ENCODE results near the gene NELFE. TPM values are rescaled to one million over a fixed set of nuclear protein-coding genes. Genes with fewer than 3 reads are reported as not detected.
A peak's percentile ranks its signal among the peaks of the same experiment; 100 is the strongest.

Gene NELFE
- total RNA-seq, 2 experiments from 2014 or later = 65.2 to 72.3 TPM

DNA sequence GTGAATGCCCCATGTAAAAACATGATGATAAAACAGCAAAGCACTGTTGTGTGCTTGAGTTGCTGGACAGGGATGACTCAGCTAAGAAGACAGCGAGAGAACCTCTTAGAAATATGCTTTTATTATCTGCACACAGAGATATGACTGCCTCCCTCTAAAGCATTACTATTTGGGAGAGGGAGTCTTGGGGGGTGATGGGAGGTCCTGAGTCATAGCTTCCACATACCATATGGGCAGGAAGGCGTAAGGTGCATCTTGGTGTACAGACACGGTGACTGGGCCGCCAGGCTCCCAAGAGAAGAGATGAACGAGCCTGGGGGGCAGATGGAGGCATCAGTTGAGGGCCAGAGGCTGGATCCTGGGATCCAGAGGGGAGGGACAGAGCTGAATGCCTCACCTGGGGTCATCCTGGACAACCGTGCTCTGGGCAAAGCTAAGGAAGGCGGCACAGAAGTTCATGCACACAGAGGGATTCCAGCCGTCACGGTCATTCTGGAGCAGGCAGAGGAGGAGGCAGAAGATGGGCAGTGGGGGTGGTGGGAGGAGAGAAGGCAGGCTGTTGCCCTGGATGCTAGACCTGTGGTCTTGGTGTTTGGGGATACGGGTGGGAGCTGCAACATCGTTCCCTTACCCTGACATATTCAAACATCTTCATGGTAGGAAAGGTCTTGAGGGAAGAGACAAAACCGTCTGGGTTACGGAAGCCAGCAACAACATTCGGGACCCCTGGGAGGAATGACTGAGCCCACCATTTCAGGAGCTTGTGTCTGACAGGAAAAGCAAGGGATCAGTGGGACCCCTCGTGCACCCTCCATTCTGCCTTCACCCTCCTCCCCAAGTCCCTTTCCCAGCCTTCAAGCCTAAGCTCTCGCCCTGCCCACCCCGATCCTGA lies 11.2 kb upstream of the NELFE start:
- Mint-ChIP-seq H3K4me3 (peak overlapping the region; percentile 90), H3K36me3 (ENCODE audit: low read depth) (peaks cover 37% of the 10 kb centered on the region), H3K27me3 (no peaks in the 10 kb centered on the region), H3K4me1 (peaks cover 37% of the 10 kb centered on the region), H3K27ac (peak overlapping the region; percentile 99), H3K9me3 (no peaks in the 10 kb centered on the region)
- ChIA-PET POLR2A (interaction anchor here (0.6 kb wide), 1 partner anchor 24 kb away, joined by 3 read pairs; no protein-coding TSS in a partner anchor), CTCF (interaction anchor here (0.5 to 4.6 kb wide), 5 partner anchors 8 to 1837 kb away, joined by 3 to 19 read pairs (median 3); partner anchors contain the start of genes NELFE and SKIC2)
- DNase-seq = no peak

DNA sequence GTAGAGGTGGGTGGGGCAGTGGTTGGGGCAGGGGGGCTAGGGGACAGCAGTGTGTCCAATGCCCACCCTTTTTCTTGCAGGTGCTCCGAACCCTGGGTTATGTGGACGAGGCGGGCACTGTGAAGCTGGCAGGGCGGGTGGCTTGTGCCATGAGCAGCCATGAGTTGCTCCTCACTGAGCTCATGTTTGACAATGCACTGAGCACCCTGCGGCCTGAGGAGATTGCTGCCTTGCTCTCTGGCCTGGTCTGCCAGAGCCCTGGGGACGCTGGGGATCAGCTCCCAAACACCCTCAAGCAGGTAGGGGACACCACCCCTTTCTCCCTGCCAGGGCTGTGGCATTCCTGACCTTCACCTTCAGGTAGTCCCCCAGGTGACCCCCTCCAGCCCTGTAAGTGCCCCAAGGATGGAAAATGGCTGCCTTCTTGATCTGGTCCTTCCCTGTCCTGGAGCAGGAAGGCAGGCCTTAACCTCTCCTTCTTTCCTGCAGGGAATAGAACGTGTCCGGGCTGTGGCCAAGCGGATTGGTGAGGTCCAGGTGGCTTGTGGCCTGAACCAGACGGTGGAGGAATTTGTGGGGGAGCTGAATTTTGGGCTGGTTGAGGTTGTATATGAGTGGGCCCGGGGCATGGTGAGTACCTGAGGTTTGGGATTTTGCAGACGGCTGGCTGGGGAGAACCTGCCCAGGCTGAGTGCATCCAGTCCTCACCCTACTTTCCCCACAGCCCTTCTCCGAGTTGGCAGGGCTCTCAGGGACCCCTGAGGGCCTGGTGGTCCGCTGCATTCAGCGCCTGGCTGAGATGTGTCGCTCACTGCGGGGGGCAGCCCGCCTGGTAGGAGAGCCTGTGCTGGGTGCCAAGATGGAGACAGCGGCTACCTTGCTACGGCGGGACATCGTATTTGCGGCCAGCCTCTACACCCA lies 10.3 kb upstream of the NELFE start:
- H3K27ac Mint-ChIP-seq = no peak overlapping the region
- no peak for DNase-seq
- no peaks in the 10 kb centered on the region for H3K27me3 Mint-ChIP-seq
- H3K9me3 Mint-ChIP-seq = no peaks in the 10 kb centered on the region
- peaks cover 44% of the 10 kb centered on the region for H3K36me3 Mint-ChIP-seq (ENCODE audit: low read depth)
- CTCF ChIA-PET = interaction anchor here (4.6 kb wide), 1 partner anchor 10 kb away, joined by 19 read pairs; the partner anchor contains the start of genes NELFE and SKIC2
- peak overlapping the region; percentile 90 for H3K4me3 Mint-ChIP-seq
- peaks cover 36% of the 10 kb centered on the region for H3K4me1 Mint-ChIP-seq
- POLR2A ChIA-PET = no interaction called here

DNA sequence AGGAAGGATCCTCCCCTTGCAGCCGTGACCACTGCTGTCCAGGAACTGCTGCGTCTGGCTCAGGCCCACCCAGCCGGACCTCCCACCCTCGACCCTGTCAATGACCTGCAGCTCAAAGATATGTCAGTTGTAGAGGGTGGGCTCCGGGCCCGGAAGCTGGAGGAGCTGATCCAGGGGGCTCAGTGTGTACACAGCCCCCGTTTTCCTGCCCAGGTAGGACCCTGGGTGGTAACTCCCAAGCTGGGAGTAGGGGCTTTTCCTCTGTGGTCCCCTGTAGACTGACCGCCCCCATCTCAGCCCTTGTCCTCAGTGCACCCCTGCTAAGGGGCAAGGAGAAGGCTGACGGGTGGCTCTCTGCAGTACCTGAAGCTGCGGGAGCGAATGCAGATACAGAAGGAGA lies 9.6 kb upstream of the NELFE start:
- H3K4me3 Mint-ChIP-seq = no peak overlapping the region
- ChIA-PET CTCF (interaction anchor here (4.6 kb wide), 1 partner anchor 9 kb away, joined by 19 read pairs; the partner anchor contains the start of genes NELFE and SKIC2), POLR2A (no interaction called here)
- H3K36me3 Mint-ChIP-seq (ENCODE audit: low read depth) = peaks cover 46% of the 10 kb centered on the region
- DNase-seq = no peak
- H3K27me3 Mint-ChIP-seq = no peaks in the 10 kb centered on the region
- H3K4me1 Mint-ChIP-seq = peaks cover 30% of the 10 kb centered on the region
- no peaks in the 10 kb centered on the region for H3K9me3 Mint-ChIP-seq
- H3K27ac Mint-ChIP-seq = no peak overlapping the region

DNA sequence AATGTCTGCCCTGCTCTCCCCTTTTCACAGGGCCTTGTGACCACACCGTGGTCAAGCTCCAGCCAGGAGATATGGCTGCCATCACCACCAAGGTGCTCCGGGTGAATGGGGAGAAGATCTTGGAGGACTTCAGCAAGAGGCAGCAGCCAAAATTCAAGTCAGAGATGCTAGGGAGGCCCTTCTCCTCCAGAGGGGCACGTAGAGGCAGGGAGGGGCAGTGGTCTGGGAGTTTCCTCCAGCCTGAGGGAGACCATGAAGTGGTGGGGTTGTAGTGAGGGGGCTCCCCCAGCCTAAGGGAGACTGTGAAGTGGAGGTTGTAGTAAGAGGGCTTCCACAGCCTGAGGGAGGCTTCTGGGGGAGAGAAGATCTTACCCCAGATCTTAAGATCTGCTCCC lies 9.2 kb upstream of the NELFE start:
- H3K4me3 Mint-ChIP-seq = no peak overlapping the region
- no peak overlapping the region for H3K27ac Mint-ChIP-seq
- no peaks in the 10 kb centered on the region for H3K9me3 Mint-ChIP-seq
- POLR2A ChIA-PET = no interaction called here
- peaks cover 26% of the 10 kb centered on the region for H3K4me1 Mint-ChIP-seq
- H3K36me3 Mint-ChIP-seq (ENCODE audit: low read depth) = peaks cover 50% of the 10 kb centered on the region
- no peaks in the 10 kb centered on the region for H3K27me3 Mint-ChIP-seq
- CTCF ChIA-PET = interaction anchor here (4.6 kb wide), 1 partner anchor 9 kb away, joined by 19 read pairs; the partner anchor contains the start of genes NELFE and SKIC2
- no peak for DNase-seq

DNA sequence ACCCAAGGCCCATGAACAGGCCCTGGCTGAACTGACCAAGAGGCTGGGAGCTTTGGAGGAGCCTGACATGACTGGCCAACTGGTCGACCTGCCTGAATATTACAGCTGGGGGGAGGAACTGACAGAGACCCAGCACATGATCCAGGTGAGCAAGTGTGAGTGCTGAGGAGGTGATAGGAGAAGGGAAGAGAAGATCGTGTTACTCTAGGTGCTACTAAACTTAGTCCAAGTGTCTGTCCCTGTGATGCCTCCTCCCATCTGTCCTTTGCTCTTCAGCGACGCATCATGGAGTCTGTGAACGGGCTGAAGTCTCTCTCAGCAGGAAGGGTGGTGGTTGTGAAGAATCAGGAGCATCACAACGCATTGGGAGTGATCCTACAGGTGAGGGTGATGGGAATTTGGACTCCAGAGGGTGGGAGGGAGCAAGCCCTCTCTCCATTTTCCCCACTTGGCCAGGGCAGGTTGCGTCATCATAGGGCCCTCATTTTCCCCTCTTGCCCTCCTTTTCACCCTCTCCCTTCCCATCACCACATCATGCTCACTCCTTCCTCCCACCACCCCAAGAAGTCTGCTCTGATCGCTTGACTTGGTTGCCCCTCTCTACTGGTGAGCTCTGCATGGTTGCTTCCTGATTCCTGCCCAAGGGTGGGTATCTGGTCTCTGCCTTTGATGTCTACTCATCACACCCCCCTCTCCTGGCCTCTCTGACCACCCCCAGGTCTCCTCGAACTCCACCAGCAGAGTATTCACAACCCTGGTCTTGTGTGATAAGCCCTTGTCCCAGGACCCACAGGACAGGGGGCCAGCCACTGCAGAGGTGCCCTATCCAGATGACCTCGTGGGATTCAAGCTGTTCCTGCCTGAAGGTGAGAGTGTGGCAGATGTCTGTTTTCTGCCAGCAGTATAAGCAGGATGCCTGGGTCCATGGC lies 8.5 kb upstream of the NELFE start:
- H3K36me3 Mint-ChIP-seq (ENCODE audit: low read depth) = peaks cover 52% of the 10 kb centered on the region
- ChIA-PET POLR2A (no interaction called here), CTCF (interaction anchor here (0.8 to 4.6 kb wide), 2 partner anchors 8 to 13 kb away, joined by 3 to 19 read pairs; partner anchors contain the start of genes NELFE and SKIC2)
- H3K4me1 Mint-ChIP-seq = peaks cover 21% of the 10 kb centered on the region
- no peaks in the 10 kb centered on the region for H3K9me3 Mint-ChIP-seq
- no peak for DNase-seq
- no peaks in the 10 kb centered on the region for H3K27me3 Mint-ChIP-seq
- no peak overlapping the region for H3K4me3 Mint-ChIP-seq
- H3K27ac Mint-ChIP-seq = no peak overlapping the region

DNA sequence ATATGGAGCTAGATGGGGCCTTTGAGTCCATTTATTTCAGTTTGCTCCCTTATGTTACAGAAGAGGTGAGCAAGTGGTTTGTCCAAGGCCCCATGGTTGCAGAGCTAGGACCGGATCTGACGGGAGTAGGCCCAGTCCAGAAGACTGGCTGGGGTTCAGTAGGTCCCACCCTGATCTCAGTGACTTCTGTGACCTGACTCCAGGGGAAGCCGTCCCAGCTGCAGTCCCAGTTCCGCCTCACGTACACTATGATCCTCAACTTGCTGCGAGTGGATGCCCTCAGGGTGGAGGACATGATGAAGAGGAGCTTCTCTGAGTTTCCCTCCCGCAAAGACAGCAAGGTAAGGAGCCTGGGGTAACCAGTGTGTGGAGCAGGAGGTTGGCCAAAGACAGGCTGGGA lies 7.7 kb upstream of the NELFE start:
- no peak overlapping the region for H3K27ac Mint-ChIP-seq
- ChIA-PET POLR2A (no interaction called here), CTCF (interaction anchor here (0.8 kb wide), 1 partner anchor 12 kb away, joined by 3 read pairs; no protein-coding TSS in a partner anchor)
- no peak for DNase-seq
- no peak overlapping the region for H3K4me3 Mint-ChIP-seq
- H3K36me3 Mint-ChIP-seq (ENCODE audit: low read depth) = peaks cover 57% of the 10 kb centered on the region
- H3K4me1 Mint-ChIP-seq = peaks cover 18% of the 10 kb centered on the region
- H3K27me3 Mint-ChIP-seq = no peaks in the 10 kb centered on the region
- no peaks in the 10 kb centered on the region for H3K9me3 Mint-ChIP-seq

DNA sequence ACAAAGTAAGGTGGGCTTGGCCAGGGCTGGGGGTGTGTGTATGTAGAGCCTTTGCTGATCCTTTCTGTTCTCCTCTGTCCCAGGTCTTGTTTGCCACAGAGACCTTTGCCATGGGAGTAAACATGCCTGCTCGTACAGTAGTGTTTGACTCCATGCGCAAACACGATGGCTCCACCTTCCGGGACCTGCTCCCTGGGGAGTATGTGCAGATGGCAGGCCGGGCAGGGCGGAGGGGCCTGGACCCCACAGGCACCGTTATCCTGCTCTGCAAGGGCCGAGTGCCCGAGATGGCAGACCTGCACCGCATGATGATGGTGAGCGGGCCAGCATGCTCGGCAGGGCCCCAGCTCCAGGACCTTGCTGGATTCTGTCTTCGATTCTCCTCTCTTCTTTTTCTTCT lies 6.9 kb upstream of the NELFE start:
- Mint-ChIP-seq H3K36me3 (ENCODE audit: low read depth) (peaks cover 63% of the 10 kb centered on the region), H3K4me1 (peaks cover 15% of the 10 kb centered on the region), H3K9me3 (no peaks in the 10 kb centered on the region), H3K27me3 (no peaks in the 10 kb centered on the region), H3K4me3 (no peak overlapping the region), H3K27ac (no peak overlapping the region)
- ChIA-PET CTCF (no interaction called here), POLR2A (no interaction called here)
- no peak for DNase-seq

DNA sequence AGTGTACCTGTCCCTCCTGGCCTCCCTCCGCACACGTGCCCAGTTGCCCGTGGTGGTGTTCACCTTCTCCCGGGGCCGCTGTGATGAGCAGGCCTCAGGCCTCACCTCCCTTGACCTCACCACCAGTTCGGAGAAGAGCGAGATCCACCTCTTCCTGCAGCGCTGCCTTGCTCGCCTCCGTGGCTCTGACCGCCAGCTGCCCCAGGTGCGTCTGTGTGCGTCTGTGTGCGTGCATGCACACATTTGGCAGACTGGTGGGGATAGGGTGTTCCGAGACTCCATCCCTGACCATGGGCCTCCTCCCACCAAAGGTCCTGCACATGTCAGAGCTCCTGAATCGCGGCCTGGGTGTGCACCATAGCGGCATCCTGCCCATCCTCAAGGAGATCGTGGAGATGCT lies 5.2 kb upstream of the NELFE start:
- H3K36me3 Mint-ChIP-seq (ENCODE audit: low read depth) = peaks cover 58% of the 10 kb centered on the region
- ChIA-PET CTCF (interaction anchor here (0.6 to 1.4 kb wide), 2 partner anchors 13 to 48 kb away, joined by 3 read pairs; no protein-coding TSS in a partner anchor), POLR2A (no interaction called here)
- DNase-seq = no peak
- H3K27ac Mint-ChIP-seq = no peak overlapping the region
- no peak overlapping the region for H3K4me3 Mint-ChIP-seq
- no peaks in the 10 kb centered on the region for H3K27me3 Mint-ChIP-seq
- H3K9me3 Mint-ChIP-seq = no peaks in the 10 kb centered on the region
- peaks cover 21% of the 10 kb centered on the region for H3K4me1 Mint-ChIP-seq

DNA sequence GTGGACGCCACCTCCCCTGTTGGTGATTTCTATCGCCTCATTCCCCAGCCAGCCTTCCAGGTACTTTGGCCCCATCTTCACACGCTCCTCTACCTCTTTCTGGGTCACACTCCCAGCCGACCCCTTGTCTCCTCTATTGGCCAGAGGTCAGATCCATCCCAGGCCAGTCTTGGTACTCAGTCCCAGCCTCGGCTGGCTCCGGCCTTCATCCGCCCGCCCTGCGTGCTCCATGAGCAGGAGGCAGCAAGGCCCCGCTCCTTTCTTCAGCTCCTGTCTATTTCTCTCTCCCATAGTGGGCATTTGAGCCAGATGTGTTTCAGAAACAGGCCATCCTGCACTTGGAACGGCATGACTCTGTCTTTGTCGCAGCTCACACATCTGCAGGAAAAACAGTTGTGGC lies 2.8 kb upstream of the NELFE start:
- H3K27ac Mint-ChIP-seq = peak overlapping the region; percentile 26
- peaks cover 53% of the 10 kb centered on the region for H3K36me3 Mint-ChIP-seq (ENCODE audit: low read depth)
- DNase-seq = no peak
- H3K9me3 Mint-ChIP-seq = no peaks in the 10 kb centered on the region
- ChIA-PET POLR2A (no interaction called here), CTCF (interaction anchor here (1.1 kb wide), 1 partner anchor 9 kb away, joined by 3 read pairs; no protein-coding TSS in a partner anchor)
- no peaks in the 10 kb centered on the region for H3K27me3 Mint-ChIP-seq
- H3K4me1 Mint-ChIP-seq = peaks cover 38% of the 10 kb centered on the region
- H3K4me3 Mint-ChIP-seq = no peak overlapping the region

DNA sequence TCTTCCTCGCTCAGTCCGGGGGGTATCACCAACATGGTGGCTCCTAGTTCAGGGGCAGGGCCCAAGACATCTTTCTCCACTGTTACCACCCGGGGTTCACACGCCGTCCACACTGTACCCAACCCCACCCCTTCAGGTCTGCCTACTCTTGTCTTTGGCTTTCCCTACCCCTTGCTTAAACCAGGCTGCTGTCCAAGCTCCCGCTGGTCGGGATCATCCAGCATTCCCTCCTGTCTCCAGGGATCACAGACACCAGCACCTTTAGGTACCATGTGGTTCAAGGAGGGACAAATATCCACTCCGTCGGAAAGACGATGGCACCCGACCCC lies 395 bp downstream of the NELFE start:
- ChIA-PET CTCF (interaction anchor here (1.6 to 1.8 kb wide), 2 partner anchors 12 to 34 kb away, joined by 4 to 19 read pairs; partner anchors contain the start of gene DXO), POLR2A (no interaction called here)
- no peak for DNase-seq
- peaks cover 61% of the 10 kb centered on the region for H3K36me3 Mint-ChIP-seq (ENCODE audit: low read depth)
- peak overlapping the region; percentile 91 for H3K4me3 Mint-ChIP-seq
- no peaks in the 10 kb centered on the region for H3K9me3 Mint-ChIP-seq
- H3K27ac Mint-ChIP-seq = peak overlapping the region; percentile 97
- H3K4me1 Mint-ChIP-seq = peaks cover 38% of the 10 kb centered on the region
- no peaks in the 10 kb centered on the region for H3K27me3 Mint-ChIP-seq

DNA sequence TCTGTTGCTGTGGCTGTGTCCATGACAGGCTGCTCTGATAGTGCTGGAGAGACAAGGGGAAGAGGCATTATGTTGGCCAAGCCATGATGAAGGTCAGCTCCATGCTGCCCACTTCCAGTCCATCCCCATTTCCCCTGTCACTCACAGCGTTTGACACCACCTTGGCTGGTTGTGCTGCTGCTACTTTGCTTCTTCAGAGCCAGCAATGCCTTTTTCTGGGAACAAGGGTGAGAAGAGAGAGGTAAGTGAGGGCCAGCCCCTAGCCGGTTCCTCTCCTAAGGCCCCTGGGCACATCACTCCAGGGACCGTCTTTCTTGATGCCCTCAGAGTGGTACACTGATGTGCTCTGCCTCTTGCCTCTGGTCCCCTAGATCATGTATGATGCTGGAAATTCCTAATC lies 2.0 kb downstream of the NELFE start:
- ChIA-PET CTCF (interaction anchor here (1.0 to 1.1 kb wide), 2 partner anchors 11 to 15 kb away, joined by 3 to 4 read pairs; partner anchors contain the start of gene CFB), POLR2A (no interaction called here)
- Mint-ChIP-seq H3K4me3 (no peak overlapping the region), H3K9me3 (no peaks in the 10 kb centered on the region), H3K27ac (no peak overlapping the region), H3K4me1 (peaks cover 38% of the 10 kb centered on the region), H3K27me3 (no peaks in the 10 kb centered on the region), H3K36me3 (ENCODE audit: low read depth) (peaks cover 62% of the 10 kb centered on the region)
- no peak for DNase-seq

DNA sequence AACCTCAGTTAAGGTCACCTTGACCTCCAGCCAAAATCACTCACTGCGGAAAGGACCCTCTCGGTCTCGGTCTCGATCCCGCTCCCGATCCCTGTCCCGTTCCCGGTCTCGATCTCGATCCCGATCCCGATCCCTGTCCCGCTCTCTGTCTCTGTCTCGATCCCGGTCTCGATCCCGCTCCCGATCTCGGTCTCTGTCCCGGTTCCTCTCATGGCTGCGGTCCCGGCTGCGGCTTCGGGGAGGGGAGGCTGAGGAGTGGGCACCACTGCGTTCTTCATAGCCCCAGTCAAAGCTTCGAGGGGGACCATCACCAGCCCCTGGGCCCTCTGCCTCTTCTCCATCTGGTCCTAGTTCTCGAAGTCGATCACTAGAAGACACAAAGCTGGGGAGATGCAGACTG lies 4.3 kb downstream of the NELFE start:
- Mint-ChIP-seq H3K27me3 (no peaks in the 10 kb centered on the region), H3K36me3 (ENCODE audit: low read depth) (peaks cover 51% of the 10 kb centered on the region), H3K4me3 (no peak overlapping the region), H3K9me3 (no peaks in the 10 kb centered on the region), H3K27ac (no peak overlapping the region), H3K4me1 (peaks cover 22% of the 10 kb centered on the region)
- CTCF ChIA-PET = interaction anchor here (0.9 kb wide), 1 partner anchor 12 kb away, joined by 3 read pairs; no protein-coding TSS in a partner anchor
- POLR2A ChIA-PET = no interaction called here
- no peak for DNase-seq

Data from activated CD4-positive, alpha-beta T cell treated with anti-CD3 and anti-CD28 coated beads, Interleukin-2, amount 10 ng/mL, durations not matched to agents 7 days and 5 days (primary cell).